ENCODE results near the gene PTPRD.

Gene PTPRD

GRCh38 chr9:8644571-8644970 is 1968.2 kb downstream of the PTPRD start:
- no peak overlapping the region for H3K4me3 ChIP-seq (ENCODE audit: low read depth, low read length)
- TF ChIP-seq, protein P1, sequence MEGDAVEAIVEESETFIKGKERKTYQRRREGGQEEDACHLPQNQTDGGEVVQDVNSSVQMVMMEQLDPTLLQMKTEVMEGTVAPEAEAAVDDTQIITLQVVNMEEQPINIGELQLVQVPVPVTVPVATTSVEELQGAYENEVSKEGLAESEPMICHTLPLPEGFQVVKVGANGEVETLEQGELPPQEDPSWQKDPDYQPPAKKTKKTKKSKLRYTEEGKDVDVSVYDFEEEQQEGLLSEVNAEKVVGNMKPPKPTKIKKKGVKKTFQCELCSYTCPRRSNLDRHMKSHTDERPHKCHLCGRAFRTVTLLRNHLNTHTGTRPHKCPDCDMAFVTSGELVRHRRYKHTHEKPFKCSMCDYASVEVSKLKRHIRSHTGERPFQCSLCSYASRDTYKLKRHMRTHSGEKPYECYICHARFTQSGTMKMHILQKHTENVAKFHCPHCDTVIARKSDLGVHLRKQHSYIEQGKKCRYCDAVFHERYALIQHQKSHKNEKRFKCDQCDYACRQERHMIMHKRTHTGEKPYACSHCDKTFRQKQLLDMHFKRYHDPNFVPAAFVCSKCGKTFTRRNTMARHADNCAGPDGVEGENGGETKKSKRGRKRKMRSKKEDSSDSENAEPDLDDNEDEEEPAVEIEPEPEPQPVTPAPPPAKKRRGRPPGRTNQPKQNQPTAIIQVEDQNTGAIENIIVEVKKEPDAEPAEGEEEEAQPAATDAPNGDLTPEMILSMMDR (IDR thresholded peaks at IDR 0.05; ENCODE audit: low read depth, low read length, missing control alignments), result no peak
- no peak for DNase-seq (ENCODE audit: low read depth)
- in situ Hi-C loops (cut with HindIII; ENCODE audit: low sequenced_read_pairs), result no loop called here

GRCh38 chr9:8643896-8644295 is 1968.9 kb downstream of the PTPRD start:
- TF ChIP-seq, protein P1 (IDR thresholded peaks at IDR 0.05; ENCODE audit: low read depth, low read length, missing control alignments), result no peak
- in situ Hi-C loops (cut with HindIII; ENCODE audit: low sequenced_read_pairs), result no loop called here
- no peak overlapping the region for H3K4me3 ChIP-seq (ENCODE audit: low read depth, low read length)
- DNase-seq (ENCODE audit: low read depth), result no peak

DNA sequence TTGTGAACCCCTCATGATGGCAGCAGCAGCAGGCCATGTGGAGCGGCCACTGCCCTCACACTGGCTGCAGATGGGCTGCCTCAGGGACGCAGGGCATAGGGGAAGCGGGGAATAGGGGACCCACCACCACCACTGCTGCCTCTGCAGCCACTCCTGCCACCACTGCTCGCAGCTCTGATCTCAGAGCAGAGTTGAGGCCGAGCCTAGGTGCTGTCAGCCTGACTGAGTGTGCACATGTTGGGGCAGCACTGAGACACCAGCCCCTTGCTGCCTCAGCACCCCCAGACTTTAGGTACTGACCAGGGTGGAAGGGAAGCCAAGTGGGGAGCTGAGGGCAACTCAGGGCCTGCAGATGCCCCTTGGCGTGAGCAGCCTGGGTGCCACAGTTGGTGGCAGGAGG is 1969.3 kb downstream of the PTPRD start:
- TF ChIP-seq, protein P1 (IDR thresholded peaks at IDR 0.05; ENCODE audit: low read depth, low read length, missing control alignments), result no peak
- H3K4me3 ChIP-seq (ENCODE audit: low read depth, low read length), result no peak overlapping the region
- in situ Hi-C loops (cut with HindIII; ENCODE audit: low sequenced_read_pairs), result no loop called here
- DNase-seq (ENCODE audit: low read depth), result no peak

- in situ Hi-C loops (cut with HindIII; ENCODE audit: low sequenced_read_pairs), result no loop called here
- DNase-seq (ENCODE audit: low read depth), result no peak
- TF ChIP-seq, protein P1 (IDR thresholded peaks at IDR 0.05; ENCODE audit: low read depth, low read length, missing control alignments), result no peak
- H3K4me3 ChIP-seq (ENCODE audit: low read depth, low read length), result no peak overlapping the region
Observed at GRCh38 chr9:8640761-8641160, 1972.0 kb downstream of the PTPRD start.

DNA sequence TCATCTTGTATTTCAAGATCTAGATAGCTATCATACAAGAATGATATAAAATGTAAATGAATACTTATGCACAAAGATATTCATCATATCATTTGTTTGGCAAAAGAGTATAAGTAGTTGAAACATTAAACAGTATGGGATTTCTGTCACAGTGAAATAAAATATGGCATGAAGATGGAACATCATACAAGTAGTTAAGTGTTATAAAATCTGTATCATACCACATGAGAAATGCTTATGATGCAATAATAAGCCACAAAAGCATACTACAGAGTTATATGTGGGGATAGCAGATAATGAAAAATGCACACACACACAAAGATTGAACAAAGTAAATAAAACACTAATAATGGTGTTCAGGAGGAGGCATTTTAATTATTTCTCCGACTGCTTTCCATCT is 1975.2 kb downstream of the PTPRD start:
- no peak overlapping the region for H3K4me3 ChIP-seq (ENCODE audit: low read depth, low read length)
- in situ Hi-C loops (cut with HindIII; ENCODE audit: low sequenced_read_pairs), result no loop called here
- no peak for DNase-seq (ENCODE audit: low read depth)
- TF ChIP-seq, protein P1 (IDR thresholded peaks at IDR 0.05; ENCODE audit: low read depth, low read length, missing control alignments), result no peak

- in situ Hi-C loops (cut with HindIII; ENCODE audit: low sequenced_read_pairs), result no loop called here
- DNase-seq (ENCODE audit: low read depth), result no peak
- no peak overlapping the region for H3K4me3 ChIP-seq (ENCODE audit: low read depth, low read length)
- TF ChIP-seq, protein P1 (IDR thresholded peaks at IDR 0.05; ENCODE audit: low read depth, low read length, missing control alignments), result no peak
Observed at GRCh38 chr9:8633784-8634183, 1979.0 kb downstream of the PTPRD start.

DNA sequence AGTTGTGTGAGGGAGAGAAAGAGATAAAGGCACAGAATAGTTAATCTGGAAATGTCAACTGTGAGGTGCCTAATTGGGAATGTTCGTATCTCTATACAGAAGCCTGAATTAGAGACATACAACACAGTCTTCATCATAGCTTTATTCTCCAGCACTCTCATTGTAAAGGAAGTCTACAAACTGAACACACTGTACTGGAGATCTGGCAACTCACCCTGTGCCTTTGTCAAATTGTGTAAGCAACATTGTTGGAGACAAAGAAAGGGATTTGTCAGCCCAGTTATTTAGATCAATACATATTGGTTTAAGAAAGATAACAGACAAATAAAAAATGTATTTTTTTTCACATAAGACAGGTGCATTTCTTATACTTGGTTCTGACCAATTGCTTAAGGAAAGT is 1980.3 kb downstream of the PTPRD start:
- no peak for DNase-seq (ENCODE audit: low read depth)
- TF ChIP-seq, protein P1 (IDR thresholded peaks at IDR 0.05; ENCODE audit: low read depth, low read length, missing control alignments), result no peak
- no peak overlapping the region for H3K4me3 ChIP-seq (ENCODE audit: low read depth, low read length)
- in situ Hi-C loops (cut with HindIII; ENCODE audit: low sequenced_read_pairs), result no loop called here
